A204.1 (cell line): ENCODE measurements around the gene WDR93.
A peak's percentile ranks its signal among the peaks of the same experiment; 100 is the strongest.
"Not testable (repeated sequence)": the region's sequence is repeated elsewhere in the genome, so short reads cannot be mapped to it uniquely, and the experiment has no call there.

Experiments used
- FAIRE-seq: peaks from 2 replicates; lab custom pipeline; 2012; peaks lifted over from hg19 to GRCh38; lab: Jason Lieb, UNC

WDR93 gene

DNA sequence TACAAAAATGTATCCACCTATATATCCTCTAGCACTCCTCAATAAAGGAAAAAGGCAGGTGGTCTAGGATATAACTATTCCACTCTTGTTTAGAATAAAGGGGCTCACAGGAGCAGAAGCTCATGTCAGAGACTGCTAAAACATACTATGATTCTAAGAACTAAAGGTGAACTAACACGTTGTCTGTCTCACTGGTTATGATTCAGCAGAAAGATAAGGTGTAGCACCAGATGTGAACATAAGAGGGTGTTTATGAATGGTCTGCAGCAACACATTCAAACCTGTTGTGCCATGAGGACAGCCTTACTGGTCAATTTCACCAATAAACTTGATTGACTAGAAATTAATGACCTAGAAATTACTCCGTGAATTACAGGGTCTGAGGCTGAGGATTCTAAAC lies 4.6 kb upstream of the WDR93 start:
- no peak for FAIRE-seq

DNA sequence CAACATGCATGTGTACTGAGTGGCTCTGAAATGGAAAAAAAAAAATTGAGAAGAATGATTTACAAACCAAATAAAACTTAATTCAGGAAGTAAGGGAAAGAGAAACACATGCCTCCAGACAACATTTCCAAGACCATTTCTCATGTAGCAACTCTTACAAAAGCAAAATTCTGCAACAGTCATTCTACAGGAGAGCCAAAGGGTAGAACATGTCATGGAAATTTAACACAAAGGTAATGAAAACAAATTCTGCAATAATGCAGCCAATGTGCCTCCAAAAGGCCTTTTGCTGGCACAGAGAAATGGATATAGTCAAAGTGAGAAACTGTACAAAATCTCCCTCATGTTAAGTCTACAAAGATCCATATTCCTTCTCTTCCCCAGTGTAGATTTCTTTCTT lies 4.1 kb upstream of the WDR93 start:
- no peak for FAIRE-seq

DNA sequence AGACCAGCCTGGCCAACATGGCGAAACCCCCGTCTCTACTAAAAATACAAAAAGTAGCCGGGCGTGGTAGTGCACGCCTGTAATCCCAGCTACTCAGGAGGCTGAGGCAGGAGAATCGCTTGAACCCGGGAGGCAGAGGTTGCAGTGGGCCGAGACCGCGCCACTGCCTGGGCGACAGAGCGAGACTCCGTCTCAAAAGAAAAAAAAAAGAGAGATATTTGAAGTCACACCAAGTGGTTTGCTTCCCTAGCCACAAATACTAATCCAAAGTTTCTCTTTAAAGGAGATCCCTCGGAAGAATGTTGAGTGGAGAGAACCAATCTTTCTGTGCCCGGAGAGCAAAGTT lies 708 bp upstream of the WDR93 start:
- FAIRE-seq: not testable (repeated sequence)

DNA sequence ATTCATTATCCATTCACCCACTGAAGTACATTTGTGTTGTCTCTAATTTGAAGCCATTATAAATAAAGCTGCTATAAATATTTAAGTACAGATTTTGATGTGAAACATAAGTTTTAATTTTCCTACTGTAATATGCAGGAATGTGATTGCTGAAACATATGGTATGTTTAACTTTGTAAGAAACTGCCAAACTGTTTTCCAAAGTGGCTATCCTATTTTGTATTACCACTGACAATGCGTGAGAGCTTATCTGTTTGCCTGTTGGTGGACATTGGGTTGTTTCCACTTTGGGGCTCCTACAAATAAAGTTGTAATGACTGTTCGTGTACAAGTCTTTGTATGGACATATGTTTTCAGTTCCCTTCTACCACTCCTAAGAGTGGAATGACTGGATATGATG lies 2.5 kb downstream of the WDR93 start:
- no peak for FAIRE-seq

DNA sequence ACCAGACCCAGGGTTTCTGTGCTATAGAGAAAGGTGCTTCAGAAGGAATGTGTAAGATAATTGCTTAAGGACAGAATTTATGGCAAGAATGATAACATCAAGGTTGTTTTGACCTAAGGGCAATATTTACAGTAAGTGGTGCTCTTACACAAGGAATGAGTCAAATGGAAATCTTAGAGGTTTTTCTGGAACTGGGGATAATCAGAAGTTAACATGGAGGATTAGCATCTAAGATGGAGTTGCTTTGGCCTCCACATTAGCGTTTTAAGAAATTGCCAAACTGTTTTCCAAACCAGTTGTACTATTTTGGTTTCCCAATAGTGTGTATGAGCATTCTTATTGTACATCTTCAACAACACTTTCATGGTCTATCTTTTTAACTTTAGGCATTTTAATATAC lies 3.1 kb downstream of the WDR93 start:
- no peak for FAIRE-seq

DNA sequence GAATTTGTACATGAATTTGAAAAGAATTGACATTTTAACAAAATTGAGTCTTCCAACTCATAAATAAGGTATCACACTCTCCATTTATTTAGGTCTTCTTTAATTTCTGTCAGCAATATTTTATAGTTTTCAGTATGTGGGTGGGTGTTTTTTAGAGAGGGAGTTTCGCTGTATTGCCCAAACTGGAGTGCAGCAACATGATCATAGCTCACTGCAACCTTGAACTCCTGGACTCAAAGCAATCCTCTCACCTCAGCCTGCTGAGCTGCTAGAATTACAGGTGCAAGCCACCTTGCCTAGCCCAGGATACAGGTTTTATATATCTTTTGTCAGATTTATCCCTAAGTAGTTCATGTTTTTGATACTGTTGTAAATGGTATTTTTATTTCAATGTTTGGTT lies 4.6 kb downstream of the WDR93 start:
- FAIRE-seq: no peak

DNA sequence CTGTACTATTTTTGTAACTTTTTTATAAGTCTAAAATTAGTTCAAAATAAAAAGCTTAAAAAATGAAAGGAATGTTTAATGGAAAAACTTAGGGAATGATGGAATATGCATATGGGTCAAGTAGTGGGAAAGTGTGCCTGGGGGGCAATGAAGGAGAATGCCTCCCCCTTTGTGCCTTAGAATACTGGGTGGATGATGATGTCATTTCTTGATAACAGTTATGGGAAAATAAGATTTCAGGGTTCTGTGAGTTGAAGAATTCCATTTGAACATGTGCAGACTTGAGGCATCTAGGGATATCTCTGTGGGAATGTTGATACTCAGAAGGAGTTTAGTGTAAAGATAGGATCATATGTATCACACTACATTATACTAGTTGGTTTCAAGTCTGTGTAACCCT lies 13.8 kb downstream of the WDR93 start:
- no peak for FAIRE-seq

DNA sequence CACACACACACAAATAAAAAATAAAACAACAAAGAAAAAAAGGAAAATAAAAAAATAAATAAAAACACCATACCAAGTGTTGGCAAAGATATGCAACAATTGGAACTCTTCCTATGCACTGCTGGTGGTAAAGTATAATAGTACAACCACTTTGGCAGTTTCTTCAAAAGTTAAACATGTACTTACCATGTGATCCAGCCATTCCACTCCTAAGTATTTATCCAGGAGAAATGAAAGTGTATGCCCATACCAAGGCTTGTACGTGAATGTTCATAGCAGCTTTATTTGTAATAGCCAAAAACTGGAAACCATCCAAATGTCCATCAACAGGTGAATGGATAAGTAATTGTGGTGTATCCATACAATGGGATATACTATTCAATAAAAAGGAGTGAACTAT lies 17.0 kb downstream of the WDR93 start:
- no peak for FAIRE-seq

DNA sequence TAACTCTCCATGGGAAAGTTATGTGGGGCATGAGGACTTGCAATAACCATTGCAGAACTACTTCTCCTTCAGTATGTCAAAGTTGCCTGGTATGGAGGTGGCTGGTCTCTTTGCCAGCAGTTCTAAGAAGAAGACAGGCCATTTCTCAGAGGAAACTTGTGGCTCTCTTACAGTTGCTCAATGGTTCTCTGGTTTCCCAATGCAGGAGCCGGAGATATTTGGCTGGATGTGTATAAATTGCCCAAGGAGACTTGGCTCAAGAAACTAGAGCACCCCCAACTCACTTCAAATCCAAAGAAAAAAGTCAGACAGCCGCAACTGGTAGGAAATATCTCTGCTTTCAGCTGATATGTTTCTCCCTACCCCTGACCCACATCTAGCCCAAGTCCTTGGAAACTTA lies 24.2 kb downstream of the WDR93 start:
- FAIRE-seq: no peak

DNA sequence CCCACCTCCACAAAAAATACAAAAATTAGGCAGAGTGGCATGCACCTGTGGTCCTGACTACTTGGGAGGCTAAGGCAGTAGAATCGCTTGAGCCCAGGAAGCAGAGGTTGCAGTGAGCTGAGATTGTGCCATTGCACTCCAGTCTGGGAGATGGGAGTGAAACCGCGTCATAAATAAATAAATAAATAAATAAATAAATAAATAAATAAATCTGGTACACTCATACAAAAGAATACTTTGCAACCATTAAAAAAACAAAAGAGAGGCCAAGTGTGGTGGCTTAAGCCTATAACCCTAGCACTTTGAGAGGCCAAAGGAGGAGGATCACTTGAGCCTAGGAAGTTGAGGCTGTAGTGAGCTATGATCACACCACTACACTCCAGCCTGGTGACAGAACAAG lies 32.4 kb downstream of the WDR93 start:
- FAIRE-seq: no peak

DNA sequence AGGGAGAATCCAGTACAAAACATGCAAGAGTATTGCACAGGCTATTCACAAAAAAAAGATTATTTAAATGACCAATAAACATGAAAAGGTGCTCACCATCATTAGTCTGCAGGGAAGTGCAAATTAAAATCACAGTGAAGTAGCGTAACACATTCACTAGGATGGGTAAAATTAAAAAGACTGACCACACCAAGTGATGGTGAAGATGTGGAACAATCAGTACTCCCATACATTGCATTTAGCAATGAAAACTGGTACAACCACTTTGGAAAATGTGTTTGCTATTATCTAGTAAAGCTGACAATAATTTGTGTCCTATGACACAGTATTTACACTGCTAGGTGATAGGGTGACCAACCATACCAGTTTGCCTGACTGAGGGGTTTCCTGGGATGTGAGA lies 34.0 kb downstream of the WDR93 start:
- FAIRE-seq: no peak

DNA sequence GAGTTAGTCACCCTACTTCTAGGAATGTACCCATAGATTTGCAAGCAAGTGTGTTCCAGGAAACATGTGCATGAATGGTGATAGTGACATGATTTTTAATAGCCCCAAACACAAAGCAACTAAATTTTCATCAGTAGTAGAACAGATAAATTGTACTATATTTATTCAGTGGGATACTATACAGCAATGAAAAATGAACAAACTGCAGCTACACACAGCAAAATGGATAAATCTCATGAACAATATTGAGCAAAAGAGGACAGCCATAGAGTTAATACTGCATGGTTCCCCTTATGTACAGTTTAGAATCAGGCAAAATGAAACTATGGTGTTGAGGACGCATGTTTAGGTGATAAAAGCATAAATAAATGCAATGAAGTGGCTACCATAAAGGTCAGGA lies 34.5 kb downstream of the WDR93 start:
- FAIRE-seq: no peak

DNA sequence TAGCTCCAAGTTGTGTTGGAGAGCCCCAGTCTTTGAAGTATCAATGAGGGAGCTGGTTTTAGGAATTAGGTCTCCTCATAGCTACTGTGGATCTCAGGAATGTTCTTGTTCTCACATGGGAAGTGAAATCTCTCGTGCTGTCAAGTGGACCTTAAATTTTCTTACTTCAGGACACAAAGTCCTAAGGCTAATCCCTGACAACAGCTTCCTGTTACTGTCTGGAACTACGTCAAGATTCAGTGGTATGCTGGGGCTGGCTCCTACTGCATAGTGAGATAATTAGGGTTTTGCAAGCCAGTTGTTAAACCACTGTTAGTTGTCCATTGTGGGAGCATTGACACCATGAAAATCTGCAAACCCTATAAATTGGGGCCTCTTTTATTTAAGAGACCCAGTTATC lies 37.6 kb downstream of the WDR93 start:
- FAIRE-seq: no peak

DNA sequence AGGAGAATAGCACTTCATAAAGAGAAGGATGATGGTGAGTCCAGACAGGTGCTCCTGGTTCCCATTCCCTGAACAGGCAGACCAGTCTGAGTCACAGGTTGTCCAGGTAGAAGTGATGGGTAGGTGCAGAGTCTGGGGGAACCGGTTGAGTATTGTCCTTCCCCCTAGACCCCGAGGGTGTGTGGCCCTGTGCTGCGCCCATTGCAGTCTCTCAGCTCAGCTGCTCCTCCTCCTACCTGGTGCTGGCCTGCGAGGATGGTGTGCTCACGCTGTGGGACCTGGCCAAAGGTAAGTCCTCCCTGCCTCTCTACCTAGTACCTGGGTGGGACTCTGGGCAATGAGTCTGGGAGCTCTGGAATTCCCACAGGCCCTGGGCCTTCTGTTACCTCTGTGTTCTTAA lies 40.7 kb downstream of the WDR93 start:
- no peak for FAIRE-seq

DNA sequence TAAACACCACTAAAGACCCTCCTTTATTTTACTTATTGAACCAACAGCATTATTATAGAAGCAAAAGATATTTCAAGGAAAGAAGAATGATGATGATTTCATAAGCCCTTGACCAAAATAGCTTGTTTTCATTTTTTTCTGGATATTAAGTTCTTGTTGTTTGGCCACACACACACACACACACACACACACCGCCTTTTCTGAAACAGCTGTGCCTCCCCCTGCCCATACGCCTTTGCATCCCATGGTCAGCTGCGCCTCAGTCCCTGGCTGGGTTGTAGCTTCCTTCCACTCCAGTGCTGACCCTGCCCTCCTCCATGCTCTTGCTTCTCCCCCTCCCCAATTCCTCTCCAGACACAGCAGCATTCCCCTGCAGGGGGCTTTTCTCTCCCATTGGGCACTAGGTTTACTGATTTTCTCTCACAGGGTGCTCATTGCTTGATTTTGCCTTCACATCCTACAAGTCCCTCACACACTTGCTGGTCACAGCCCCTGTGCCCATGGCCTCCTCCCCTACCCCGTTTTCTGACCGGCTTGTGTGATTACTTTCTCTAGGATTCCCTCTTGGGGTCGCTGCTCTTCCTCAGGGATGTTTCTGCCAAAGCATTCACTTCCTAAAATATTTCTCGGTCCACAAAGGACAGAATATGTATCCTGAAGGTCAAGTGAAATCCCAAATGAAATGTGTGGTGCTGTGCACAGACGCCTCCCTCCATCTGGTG lies 42.0 kb downstream of the WDR93 start:
- FAIRE-seq: no peak

DNA sequence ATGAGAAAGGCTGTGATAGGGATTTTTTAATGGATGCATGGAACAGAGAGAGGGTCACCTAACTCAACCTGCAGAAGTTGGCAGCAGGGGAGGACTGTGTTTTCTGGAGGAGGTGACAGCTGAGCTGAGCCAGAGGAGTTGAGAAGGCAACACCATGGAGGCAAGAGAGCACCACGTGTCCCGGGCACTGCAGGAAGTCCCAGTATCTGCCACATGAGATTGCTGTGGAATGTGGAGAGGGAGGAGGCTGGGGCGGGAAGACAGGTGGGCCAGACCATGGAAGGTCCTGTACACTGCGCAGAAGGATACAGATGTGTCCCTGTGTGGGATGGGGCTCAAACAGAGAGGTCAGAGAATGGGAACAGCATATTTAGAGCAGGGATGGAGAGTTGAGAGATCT lies 45.2 kb downstream of the WDR93 start:
- no peak for FAIRE-seq

DNA sequence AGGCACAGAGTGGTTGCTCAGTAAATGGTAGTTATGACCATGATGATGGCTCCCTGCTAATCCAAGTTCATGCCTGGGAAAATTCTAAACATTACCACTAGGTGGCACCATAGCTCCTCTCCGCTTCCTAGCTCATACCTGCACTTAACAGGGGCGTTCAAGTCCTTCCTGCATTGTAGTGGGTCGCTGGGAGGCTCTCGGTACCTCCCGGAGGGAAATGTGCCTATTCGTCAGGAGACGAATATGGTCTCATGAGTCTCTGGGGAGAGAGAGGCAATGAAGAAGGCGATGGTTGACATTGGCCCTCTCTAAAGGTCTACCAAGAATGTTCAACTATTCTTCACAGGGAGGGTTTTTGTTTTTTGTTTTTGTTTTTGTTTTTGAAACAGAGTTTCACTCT lies 49.5 kb downstream of the WDR93 start:
- FAIRE-seq: peak; percentile 91

DNA sequence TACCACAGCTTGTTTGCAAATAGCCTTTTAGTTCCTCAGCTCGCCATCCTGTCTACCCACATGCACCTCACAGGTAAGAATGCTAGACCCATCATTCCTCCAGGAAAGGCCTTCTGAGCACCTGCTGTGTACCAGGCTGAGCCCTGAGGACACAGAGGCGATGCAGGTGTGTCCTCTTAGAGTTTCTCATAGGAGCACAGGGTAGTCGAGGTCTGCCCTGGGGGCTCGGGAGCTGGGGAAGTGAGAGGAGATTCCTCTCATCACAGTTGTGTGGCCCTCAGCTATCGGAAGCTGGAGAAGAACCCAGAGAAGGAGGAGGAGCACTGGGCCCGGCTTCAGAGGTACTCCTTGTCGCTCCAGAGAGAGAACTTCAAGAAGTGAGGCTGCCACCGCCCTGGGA lies 52.4 kb downstream of the WDR93 start:
- FAIRE-seq: no peak

DNA sequence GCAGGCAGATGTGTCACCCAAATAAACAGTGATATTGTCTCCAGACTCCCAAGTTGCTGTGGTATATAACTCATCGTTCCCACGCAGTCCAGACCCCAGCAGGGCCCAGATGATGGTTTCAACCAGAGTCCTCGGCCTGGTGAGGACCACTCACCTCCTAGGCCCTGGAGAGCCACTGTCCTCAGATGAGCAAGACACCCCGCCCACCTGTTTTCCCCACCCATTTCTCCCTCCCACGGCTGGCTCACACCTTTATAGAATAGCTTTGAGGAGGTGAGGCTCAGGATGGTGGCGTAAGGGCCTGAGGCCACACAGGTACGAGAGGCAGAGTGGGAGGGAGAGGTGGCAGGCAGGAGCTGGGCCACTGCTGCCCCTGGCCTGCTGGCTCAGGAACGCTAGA lies 53.0 kb downstream of the WDR93 start:
- FAIRE-seq: no peak

DNA sequence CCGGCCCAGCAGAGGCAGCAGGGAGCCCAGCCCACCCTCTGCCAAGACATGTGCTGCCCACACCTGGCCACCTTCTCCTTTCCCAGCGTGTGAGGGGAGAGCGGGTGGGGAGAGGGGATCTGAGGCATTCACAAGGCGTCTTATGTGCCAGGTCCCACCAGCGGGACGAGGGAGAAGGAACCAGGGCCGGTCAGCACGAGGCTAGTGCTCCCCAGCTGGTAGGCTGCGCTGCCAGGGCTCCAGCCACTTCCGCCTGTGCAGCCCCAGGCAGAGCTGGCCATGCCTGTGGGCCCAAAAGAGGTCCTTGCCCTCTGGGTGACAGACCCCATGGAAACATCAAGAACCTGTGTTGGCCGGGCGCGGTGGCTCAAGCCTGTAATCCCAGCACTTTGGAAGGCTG lies 54.5 kb downstream of the WDR93 start:
- FAIRE-seq: no peak

DNA sequence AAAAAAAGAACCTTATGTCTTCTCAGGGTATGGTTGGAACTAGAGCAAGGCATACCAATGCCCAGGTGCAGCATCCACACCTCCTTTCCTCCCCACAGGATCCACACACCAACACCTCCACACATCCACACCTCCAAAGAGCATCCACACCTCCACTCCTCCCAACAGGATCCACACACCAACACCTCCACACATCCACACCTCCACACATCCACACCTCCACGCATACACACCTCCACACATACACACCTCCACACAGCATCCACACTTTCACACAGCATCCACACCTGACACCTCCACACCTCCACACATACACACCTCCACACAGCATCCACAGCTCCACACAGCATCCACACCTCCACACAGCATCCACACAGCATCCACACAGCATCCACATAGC lies 55.2 kb downstream of the WDR93 start:
- FAIRE-seq: no peak

DNA sequence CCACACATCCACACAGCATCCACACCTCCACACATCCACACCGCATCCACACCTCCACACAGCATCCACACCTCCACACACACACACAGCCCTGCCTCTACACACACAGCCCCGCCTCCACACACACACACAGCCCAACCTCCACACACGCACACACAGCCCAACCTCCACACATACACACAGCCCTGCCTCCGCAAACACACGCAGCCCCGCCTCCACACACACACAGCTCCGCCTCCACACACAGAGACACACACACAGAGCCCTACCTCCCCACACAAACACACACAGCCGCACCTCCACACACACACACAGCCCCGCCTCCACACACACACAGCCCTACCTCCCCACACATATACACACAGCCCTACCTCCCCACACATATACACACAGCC lies 55.8 kb downstream of the WDR93 start:
- no peak for FAIRE-seq

DNA sequence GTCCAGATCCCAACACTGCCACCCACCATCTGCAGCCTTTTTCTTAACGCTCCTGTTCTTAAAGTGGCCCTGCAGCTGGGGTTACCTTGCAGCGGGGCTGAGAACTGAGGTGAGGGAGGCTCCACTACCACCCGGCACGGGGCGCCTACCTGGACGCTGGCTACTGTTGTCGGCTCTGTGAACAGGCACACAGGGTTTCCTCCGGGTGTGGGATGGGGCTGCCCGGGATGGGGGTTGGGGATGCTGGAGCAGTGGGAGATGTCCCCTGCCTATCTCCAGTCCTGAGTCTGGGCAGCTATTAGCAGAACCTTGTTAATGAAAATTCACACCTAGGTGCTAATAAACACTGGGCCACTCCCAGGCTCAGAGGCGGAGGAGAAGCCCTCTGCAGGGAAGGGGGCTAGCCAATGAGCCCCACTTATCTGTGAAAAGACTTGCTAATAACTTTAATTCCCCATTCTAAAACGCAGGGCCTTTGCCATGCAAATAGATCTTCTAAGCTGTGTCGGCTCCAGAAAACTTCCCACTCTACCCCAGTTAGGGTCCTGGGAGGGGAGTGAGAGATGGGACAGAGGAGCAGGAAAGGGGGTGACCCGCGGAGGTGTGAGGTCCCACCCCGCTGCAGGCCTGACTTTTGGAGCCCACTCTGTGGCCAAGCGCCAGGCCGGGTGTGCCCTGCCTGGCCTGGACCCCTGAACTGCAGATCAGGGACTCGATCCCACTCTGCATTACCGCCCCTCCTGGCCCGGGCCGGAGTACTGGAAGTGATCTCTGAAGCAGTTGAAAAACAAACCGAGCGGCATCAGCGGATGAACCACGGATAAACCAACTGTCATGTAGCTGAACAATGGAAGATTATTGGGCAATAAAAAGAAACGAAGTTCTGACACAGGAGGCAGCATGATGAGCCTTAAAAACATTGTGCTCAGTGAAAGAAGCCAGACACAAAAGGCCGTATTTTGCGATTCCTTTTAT lies 57.4 kb downstream of the WDR93 start:
- no peak for FAIRE-seq

DNA sequence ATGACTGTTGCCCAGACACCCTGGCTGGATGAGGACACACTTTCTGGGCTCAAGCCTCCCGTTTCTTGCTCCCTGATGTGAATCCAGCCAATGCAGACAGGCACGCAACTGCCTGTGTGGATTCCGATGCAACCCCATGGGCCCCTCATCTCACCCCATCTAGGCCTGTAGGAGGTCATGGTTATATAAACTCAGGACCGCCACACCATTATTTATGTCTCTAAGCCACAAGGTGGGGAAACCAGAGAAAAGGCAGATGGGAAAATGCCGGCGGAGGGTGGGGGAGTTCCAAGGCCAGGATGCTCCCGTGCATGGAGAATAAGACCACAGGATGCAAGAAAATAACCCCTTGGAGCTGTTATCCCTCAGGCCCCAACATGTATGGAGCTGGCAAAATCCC lies 58.4 kb downstream of the WDR93 start:
- FAIRE-seq: no peak
